NCI-H748 (cell line): ENCODE results near the gene C1GALT1C1.

Experiments used
- DNase-seq: peaks from one replicate; lab custom pipeline; 2025; ENCODE audit not compliant: unreplicated experiment; lab: John Stamatoyannopoulos, UW

C1GALT1C1 gene

DNA sequence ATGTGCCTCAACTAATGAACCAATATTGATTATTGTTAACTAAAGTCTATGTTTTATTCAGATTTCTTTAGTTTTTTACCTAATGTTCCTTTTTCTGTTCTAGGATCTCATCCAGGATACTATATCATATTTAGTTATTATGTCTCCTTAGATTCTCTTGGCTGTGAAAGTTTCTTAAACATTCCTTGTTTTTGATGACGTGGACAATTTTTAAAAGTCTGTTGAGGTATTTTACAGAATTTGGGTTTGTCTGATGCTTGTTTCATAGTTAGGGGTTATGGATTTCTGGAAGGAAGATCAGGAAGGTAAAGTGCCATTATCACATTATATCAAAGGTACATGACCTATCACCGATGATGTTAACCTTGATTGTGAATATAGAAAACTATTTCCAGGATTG is 44.2 kb downstream of the C1GALT1C1 start:
- no peak for DNase-seq
